Astrocyte of the spinal cord (primary cell): ENCODE results near the gene UBE2B.
"Not testable (repeated sequence)": the region's sequence is repeated elsewhere in the genome, so short reads cannot be mapped to it uniquely, and the experiment has no call there.

Experiments
- DNase-seq: peaks from one replicate; pipeline ENCODE4 v3.0.0; 2011; ENCODE audit warnings: low read depth, low spot score
- H3K4me3 ChIP-seq: 2 replicates; pipeline ENCODE4 v1.5.1; 2011; ENCODE audit warnings: low read depth, mild to moderate bottlenecking, low read length, moderate library complexity
- CTCF ChIP-seq: IDR thresholded peaks from 2 replicates; pipeline ENCODE4 v1.5.1; 2012; ENCODE audit warnings: low read depth, mild to moderate bottlenecking, low read length, inconsistent platforms
- in situ Hi-C: cut with HindIII; loops from 2 replicates; pipeline ENCODE4 v1.10.0; 2017; ENCODE audit warnings: low sequenced_read_pairs

Gene UBE2B

DNA sequence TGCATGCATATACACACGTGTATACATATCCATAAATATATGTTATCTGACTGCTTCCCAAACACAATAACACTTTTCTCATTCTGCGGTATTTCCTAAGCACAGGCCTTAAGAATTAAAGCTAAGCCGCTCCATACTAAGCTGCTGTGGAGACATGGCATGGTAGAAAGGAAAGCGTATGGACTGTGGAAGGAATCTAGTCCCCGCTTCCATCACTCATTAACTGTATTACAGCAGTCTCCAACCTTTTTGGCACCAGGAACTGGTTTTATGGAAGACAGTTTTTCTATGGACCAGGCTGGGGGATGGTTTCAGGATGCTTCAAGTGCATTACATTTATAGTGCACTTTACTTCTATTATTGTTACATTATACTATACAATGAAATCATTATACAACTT, 15.7 kb upstream of the UBE2B start:
- H3K4me3 ChIP-seq = no peak overlapping the region
- DNase-seq = no peak
- no peak for TF ChIP-seq CTCF
- in situ Hi-C loops = no loop called here

DNA sequence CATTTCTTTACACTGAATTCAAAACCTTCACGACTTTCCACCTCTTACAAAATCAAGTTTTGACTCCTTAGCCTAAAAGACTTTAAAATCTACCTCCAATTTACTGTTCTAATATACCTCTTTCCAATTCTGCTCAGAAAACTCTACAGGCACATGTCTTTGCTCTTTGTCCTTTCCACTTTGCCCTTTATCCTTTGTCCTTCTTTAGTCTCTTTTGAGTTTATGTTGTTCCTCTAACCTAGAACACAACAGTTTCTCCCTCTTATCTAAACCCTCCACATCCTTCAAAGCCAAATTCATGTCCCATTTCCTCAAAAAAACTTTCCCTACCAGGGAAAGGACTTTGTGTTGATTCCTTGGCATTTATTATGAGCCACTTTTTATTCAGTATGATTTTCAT, 5.8 kb upstream of the UBE2B start:
- no peak for TF ChIP-seq CTCF
- in situ Hi-C loops = no loop called here
- DNase-seq = no peak
- no peak overlapping the region for H3K4me3 ChIP-seq

DNA sequence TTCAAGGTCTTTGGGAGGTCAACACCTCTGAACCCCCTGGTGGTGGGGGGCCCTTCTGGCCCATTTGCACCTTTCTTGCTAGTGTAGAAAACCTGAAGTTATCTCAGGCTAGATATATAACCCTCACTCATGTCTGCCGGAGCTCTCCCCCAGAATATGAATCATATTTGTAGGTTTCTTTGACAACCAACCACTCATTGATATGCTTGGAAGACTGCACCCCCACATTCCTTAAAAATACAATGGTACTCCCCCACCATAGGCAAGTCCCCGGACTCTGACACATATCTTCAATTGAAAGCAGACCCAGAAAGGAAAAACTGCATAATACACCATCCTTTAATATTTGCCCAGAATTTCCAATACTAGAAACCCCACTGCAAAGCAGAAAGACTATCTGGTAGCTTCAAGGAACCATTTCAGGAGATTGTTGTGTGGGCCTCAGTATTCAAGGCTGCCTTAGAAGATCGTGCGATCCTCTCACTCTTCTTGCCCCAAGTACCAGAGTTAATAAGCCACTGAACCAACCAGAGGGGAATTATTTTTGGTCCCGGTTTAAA, 978 bp upstream of the UBE2B start:
- in situ Hi-C loops = no loop called here
- peak overlapping the region; percentile 95 for H3K4me3 ChIP-seq
- no peak for TF ChIP-seq CTCF
- no peak for DNase-seq

GRCh38 chr5:134371834-134372340, 518 bp downstream of the UBE2B start:
- peak overlapping the region; percentile 95 for H3K4me3 ChIP-seq
- TF ChIP-seq CTCF = no peak
- DNase-seq = peak; percentile 35
- in situ Hi-C loops = no loop called here

GRCh38 chr5:134373633-134374032, 2.3 kb downstream of the UBE2B start:
- H3K4me3 ChIP-seq, in situ Hi-C loops, DNase-seq: not testable (repeated sequence)

DNA sequence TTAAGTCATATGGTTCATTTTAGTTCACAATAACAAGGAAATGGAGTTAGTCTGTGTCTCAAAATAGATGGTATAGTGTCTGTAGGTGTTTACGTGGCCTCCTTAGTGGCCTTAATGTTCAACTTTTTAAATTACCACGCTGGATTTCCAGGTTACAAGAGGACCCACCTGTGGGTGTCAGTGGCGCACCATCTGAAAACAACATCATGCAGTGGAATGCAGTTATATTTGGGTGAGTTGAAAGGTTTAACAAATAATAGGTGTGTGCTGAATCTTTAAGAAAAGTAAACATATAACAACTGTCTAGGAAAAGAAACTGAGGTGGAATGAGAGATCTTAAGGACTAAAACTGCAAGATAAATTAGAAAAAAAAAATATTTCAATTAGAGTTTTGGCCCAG, 2.9 kb downstream of the UBE2B start:
- in situ Hi-C loops = no loop called here
- peak; percentile 16 for TF ChIP-seq CTCF
- no peak overlapping the region for H3K4me3 ChIP-seq
- no peak for DNase-seq

GRCh38 chr5:134380346-134380745, 9.0 kb downstream of the UBE2B start:
- no peak overlapping the region for H3K4me3 ChIP-seq
- in situ Hi-C loops = no loop called here
- DNase-seq = no peak
- no peak for TF ChIP-seq CTCF

- in situ Hi-C loops, H3K4me3 ChIP-seq, DNase-seq: not testable (repeated sequence)
These were observed 10.8 kb downstream of the UBE2B start for GRCh38 chr5:134382204-134382603.
